HG03460 (cell line): ENCODE data around the gene PRKCH.

Experiments
- ATAC-seq: cut with Tn5 transposase; IDR thresholded peaks from one replicate; pipeline ENCODE4 v1.9.1; 2021; ENCODE audit not compliant: unreplicated experiment

Gene PRKCH

DNA sequence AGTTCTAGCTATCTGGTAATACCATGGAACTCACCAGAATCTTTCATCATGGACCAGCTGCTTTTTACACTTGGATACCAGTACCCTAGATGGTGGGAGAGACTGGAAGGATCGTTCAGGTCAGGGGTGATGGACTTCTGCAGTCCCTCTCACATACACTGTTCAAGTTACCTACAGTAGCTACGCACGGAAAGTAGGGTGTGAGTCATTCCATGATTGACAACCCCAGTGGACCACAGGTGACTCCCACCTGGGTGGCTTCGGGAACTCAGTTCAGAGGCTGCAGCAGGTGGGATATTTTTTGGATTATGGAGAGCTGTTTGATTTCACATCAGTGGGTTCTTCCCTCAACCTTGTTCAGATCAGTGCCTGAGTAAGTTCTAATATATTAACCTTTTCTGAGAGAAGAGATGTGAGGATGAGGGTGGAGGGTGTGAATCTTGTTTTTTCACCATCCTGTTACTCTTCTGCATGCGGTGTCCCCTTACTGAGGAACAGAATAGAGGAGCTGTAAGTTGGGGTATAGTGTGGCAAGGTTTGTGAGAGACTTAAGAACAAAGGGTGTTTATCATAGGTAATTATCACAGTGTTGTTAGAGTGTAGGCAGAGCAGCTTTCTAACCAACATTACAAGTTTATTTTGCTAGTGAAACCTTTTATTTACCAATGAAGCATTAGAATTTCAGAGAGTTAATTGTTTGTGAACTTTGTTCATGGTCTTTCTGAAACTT lies 39.6 kb downstream of the PRKCH start:
- ATAC-seq: no peak

DNA sequence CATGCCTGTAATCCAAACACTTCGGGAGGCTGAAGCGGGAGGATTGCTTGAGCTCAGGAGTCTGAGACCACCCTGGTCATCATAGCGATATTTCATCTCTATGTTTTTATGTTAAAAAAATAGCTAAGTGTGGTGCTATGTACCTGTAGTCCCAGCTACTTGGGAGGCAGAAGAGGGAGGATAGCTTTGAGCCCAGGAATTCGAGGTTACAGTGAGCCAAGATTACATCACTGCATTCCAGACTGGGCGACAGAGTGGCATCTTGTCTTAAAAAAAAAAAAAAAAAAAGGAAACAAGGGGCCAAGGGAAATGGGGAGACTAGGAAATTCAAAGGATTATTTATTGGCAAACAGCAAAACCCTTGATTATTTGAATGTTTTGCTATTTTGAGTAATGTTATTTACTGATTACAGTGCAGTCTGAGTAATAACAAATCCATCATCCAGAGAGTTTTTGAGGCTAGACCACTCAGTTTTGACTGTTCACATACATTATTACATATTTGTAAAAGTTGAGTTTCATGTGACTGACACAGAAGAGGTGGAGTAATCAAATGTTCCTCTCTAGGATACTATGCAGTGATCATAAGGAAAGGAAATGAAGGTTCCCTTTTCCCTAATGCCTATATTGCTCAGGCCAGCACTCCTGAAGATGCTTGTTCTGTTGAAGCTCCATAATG lies 40.8 kb downstream of the PRKCH start:
- ATAC-seq: no peak

DNA sequence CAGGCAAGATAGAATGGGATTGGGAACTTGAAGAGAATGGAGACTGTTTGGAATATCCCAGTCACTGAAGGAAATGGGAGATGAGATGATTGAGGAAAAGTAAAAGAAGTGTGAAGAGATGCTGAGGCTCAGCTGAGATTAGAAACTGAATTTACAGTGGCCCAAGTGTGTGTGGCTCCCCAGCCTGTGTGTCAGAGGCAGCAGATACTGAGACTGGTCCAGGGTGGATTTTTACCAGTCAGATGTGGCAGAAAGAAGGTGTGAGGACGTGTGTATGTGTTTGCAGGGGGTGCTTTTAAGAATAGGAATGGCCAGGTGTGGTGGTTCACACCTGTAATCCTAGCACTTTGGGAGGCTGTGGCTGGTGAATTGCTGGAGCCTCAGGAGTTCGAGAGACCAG lies 42.9 kb downstream of the PRKCH start:
- no peak for ATAC-seq

DNA sequence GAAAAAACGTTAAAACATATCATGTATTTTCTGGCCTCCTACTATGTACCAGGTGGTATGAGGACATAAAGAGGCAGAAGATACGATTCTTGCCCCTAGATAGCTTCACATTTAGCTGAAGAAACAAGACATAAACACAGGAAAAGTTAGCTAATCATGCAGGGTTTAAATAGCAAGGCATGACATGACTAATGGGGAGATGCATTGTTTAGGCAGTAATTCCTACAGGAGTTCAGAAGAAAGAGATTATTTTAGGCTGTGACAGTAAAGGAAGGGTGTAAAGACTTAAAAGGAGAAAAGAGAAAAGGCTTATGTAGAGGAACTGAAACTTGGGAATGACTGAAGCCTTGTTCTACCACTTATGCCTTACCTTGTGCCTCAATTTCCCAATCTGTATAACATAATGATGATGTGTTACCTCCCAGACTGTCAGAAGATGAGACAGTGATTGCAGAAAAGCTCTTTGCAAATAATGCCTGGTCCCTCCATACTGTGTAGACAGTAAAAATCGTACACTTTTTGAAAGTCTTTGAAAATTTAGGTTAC lies 44.4 kb downstream of the PRKCH start:
- ATAC-seq: no peak

DNA sequence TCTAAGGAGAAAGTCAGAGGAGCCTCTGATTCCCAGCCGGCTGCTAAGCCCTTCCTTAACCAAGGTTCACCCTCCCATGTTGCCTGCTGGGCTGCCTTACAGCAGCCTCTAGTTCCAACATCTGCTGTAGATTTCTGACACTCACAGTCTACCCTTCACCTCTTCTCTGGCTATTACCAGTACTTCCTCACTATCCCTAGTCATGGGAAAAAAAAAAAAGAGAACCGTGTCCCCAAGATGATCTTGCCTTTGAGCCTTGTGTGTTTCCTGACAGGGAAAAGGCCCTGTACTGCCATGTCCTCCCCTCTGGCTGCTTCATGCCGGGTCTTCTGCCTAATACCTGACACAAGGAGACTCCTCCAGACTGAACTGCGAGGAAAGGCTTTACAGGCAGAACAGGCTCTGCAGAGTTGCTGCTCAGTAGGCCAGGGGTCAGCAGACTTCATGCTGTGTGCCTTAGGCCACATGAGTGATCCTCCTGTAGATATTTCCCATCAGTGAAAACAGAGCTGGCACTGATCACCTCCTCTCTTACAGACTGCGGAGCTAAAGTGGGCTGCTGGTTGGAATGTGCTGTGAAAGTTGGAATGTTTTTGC lies 46.8 kb downstream of the PRKCH start:
- ATAC-seq: no peak

DNA sequence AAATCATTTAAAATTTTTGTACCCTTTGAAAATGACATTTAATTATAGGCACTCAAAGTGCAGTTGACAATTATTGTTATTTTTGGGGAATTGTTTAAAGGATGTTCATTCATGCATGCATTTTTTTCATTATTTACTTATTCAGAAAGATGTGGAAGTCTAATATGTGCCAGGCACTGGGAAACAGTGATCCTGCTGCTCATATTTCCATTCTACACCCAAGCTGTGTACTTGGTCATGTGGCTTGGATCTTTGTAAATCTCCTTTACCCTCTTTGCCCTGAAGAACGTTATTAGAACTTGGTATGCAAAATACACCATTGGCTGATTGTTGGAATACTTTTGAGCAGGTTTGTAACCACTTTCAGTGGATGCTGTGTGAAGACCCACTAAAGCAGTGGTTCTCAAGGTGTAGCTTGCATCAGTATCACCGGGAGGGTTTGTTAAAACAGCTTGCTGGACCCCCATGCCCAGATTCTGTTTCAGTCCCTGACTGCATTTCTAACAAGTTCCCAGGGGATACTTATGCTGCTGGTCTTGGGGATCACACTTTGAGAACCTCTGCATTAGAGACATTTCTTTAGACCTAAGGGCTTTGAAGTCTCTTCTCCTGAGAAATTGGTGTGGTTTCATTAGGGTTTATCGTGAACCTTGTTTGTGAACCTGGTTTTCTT lies 47.5 kb downstream of the PRKCH start:
- ATAC-seq: no peak

DNA sequence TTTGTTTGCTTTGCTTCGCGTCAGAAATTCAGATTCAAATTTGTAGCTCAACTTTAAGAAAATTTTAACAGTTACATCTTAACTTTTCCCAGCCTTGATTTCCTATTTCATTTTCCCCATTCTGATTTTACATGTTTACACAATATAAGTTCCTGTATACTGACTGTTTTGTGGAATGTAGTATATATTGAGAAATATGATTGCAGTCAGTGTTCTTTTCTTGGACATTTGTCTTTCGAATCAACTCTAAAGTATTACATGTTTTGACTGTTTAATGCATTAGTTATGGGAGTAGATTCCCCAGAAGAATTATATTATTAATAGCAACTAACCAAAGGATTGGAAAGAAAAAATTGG lies 48.1 kb downstream of the PRKCH start:
- ATAC-seq: no peak

DNA sequence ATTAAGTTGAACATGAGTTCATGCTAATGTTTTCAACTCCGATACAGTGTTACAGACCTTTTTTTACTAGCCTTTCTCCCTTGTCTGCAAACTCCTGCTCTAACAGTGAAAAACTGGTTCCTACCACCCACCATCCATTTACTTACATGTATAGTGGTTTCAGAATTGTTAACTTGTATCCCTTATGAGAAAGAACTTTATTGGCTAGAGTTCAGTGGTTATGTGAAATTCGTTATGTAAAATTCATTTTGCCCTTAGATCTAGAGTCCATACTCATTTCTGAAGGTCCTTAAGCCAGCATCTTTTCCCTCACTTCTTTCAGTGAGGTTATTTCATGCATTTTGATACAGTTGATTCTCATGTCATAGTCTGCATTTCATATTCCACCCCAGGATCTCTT lies 51.0 kb downstream of the PRKCH start:
- ATAC-seq: no peak

DNA sequence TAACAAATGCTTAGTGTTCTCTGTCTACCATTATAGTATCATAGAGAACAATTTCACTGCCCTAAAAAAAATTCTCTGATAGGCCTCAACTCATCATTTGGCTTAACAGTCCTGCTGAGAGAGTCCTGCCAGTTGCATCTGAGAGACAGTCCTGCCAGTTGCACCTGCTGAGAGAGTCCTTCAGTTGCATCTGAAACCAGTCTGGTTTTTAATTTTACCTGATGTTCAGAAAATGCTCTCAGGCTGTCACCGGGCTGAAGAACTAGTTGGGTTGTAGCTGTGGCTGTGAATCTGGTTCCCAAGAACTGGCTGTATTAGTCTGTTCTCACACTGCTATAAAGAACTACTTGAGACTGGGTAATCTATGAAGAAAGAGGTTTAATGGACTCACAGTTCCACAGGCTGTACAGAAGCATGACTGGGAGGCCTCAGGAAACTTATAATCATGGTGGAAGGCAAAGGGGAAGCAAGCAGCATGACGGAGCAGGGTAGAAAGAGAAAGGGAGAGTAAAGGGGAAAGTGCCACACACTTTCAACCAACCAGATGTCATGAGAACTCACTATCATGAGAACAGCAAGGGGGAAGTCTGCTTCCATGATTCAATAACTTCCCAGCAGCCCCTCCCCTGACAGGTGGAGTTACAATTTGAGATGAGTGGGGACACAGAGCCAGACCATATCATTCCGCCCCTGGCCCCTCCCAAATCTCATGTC lies 51.6 kb downstream of the PRKCH start:
- ATAC-seq: no peak

DNA sequence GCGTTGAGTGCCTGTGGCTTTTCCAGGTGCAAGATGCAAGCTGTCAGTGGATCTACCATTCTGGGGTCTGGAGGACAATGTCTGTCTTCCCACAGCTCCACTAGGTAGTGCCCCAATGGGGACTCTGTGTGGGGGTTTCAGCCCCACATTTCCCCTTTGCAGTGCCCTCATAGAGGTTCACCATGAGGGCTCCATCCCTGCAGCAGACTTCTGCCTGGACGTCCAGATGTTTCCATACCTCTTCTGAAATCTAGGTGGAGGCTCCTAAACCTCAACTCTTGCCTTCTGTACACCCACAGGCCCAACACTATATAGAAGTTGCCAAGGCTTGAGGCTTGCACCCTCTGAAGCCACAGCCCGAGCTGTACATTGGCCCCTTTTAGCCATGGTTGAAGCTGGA lies 52.9 kb downstream of the PRKCH start:
- ATAC-seq: no peak

DNA sequence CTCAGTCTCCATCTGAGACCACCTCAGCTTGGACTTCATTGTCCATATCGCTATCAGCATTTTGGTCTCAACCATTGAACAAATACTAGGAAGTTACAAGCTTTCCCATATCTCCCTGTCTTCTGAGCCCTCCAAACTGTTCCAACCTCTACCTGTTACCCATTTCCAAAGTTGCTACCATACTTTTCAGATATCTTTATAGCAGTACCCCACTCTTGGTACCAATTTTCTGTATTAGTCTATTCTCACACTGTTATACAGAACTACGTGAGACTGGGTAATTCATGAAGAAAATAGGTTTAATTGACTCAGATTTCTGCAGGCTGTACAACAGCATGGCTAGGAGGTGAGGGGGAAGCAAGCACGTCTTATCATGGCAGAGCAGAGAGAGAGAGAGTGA lies 53.8 kb downstream of the PRKCH start:
- no peak for ATAC-seq

DNA sequence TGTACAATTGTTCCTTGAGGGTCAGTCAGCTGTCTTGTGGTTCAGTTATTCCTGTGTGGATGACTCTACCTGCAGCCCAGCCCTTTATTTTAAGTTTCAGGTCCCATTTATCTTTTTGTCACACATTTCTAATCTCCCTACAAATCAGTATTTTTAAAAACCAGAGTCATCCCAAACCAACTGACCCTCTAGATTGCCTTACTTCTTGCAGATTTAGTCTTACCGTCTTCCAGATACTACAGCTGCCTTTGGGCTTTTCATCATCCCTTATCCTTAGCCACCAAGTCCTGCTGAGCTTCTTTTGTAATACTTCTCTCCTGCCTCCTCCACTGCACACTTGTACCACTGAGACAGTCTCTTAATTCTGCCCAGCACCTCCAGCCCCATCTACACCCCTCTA lies 54.9 kb downstream of the PRKCH start:
- ATAC-seq: no peak

DNA sequence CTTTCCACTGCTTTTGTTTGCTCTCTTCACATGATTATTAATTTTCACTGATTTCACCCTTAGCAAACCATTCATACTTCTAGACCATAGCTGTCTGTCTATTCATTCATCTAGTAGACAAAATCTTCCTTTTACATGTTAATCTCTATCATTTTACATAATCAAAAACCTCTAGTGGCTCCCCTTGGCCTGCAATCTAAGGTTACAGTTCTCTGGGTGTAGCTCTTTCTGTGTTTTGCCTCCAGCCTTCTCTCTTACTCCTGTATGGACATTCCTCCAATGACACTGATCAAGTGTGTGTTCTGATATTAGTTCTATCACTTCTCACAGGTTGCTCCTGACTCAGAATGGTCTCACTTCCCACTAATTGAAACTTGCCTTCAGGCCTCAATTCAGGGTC lies 56.4 kb downstream of the PRKCH start:
- no peak for ATAC-seq

DNA sequence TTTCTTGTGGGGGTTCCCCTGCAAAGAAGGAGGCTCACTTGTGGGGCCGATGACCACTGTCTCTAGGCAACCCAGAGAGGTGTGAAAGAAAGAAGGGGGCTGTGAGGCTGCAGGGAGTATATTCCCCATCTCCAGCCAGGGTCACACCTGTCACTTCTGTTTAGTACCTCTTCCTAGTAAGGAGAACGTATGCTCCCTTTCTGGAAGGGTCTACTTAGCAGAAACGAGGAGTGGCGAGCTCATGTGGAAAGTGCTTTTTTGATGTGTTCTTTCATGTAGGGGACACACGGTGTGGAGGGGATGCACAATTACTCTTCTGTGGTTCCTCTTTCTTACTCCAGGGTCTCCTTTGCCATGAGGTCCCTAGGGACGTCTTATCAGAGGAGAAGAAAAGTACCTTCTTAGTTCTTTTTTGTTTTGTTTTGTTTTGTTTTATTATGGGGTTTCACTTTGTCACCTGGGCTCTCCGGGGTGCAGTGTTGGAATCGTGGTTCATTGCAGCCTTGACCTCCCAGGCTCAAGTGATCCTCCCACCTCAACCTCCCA lies 58.3 kb downstream of the PRKCH start:
- no peak for ATAC-seq

DNA sequence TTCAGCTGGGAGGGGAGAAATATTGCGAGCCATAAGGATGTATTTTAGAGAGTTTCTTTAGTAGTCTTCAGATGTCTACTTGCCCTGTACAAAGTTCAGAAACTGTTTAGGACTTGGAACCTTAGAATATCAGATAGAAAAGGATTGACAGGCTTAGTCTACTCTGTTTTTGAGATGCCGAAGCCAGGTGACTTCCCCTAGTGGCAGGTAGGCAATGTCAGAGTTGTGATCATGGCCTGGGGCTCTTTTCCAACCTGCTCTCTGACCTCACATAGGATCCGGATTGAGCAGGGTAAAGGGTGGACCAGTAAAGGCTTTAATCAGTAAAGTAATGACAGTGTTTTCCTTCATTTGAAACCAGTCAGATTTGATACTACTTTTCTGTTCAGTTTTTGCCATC lies 59.6 kb downstream of the PRKCH start:
- no peak for ATAC-seq

DNA sequence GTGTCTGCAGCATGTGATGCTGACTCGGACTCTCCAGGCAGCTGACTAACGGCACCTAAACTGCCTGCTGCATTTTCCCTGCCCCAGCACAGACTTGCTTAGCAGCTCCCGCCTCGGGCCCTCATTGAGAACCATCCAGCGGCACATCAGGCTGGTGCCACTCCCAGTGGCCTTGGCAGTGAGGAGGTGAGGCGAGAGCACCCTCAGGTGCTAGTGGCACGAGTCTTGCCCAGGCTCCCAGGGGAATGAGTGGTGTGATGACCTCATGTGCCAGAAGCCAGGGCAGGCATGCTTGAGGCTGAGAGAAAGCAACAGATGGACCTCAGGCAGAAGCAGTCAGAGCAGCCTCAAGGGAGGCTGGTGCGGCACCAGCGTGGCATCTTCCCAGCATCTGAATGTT lies 60.2 kb downstream of the PRKCH start:
- no peak for ATAC-seq

DNA sequence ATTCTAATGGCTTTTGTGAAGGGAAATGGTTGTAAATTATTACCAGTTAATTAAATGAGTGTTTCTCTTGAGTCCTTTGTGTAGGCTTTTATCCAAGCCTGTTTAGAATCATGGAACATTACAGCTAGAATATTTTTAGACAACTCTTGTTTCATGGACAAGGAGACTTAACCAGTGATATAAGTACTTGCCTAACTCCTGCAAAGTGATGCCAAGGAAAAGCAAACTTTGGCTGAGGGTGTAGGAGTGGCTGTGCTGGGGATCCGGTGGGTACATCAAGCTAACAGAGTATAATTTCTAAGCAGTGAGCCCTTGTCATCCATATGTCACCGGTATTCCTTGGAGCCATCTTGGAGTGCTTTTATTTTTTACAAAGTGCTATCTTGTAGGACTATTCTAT lies 61.5 kb downstream of the PRKCH start:
- ATAC-seq: no peak

DNA sequence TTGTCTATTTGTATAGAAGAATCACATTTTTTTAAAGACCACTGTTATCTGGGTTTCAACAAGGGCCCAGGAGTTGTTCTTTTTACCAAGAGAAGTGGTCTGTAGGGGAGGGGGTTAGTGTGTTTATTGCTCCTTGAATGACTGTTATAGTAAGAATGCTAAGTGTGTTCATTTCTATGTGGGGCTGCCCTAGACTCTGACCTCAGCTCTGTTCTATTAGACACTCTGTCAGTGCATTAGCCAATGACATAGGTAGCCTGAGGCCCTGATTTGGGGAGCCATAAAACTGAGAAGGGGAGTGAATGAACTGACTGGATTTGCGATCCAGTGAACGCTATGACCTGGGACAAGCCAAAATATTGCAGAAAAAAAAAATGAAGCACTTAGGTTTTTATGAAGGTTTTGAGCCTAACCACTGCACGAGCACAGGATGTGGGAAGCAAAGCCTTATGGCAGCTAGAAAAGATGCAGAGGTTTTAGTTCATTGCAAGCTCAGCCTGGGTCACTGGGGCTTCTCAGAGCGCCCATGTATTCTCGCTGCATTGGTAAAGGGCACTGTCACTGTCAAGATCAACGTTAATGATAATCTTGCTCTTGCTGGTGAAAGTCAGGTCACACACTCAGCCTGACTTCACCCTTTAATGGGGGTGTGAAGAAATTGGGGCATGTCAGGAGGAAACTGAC lies 63.8 kb downstream of the PRKCH start:
- no peak for ATAC-seq

DNA sequence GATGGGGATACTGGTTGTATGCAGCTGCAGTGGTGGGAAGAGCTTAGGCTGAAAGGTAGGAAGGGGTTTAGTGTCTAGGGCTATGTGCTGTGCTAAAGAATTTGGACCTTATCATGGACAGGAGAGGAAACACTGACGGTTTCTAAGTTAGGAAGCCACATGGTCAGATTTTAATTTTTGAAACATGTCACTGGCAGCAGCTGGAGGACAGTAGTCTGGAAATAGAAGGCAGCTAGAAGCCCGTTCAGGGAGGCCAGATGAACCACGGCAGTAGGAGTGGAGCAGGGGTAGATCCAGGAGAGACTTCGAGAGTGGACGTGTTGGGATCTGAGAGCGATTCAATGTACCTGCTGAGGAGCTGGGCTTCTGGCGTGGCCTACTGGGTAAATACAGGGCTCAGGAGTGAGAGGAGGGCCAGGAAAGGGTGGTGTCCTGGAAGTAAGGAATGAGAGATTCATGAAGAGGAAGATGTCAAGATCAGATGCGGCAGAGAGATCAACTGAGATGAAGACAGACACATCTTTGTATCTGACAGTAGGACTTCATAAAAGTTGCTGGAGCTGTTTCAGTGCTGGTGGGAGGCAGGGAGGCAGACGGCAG lies 64.9 kb downstream of the PRKCH start:
- no peak for ATAC-seq

DNA sequence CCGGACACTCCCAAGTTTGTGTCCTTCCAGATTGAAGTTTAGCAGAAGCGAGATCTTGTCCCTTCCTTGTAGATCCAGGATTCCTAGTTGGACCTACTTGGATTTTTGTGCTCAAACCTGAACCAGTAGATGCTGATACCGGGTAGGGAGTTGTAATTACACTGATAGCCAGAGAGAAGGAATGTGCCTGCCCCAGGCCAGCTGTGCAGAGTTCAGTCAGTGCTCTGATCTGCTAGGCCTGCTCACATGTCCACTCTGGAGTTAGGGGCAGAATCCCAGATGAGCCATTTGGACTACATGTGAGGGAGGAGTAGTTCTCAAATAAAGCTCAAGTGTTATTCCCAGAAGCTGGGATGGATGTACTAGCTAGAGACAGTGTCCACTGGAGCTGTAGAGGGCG lies 65.7 kb downstream of the PRKCH start:
- ATAC-seq: no peak
